ENCODE measurements around the gene TMEM125.

Gene TMEM125

GRCh38 chr1:43252225-43252624, 17.6 kb upstream of the TMEM125 start:
- TF ChIP-seq EP300 (IDR thresholded peaks at IDR 0.05; ENCODE audit: borderline replicate concordance) (no peak), NFIC (IDR thresholded peaks at IDR 0.05) (no peak), EGR1 (IDR thresholded peaks at IDR 0.05) (no peak), USF1 (IDR thresholded peaks at IDR 0.05) (no peak), REST (IDR thresholded peaks at IDR 0.05; ENCODE audit: low read depth) (no peak), CREB1 (IDR thresholded peaks at IDR 0.05; ENCODE audit: low read depth) (no peak), MAX (IDR thresholded peaks at IDR 0.05) (no peak), FOXM1 (IDR thresholded peaks at IDR 0.05; ENCODE audit: borderline replicate concordance, low read depth) (no peak), YY1 (IDR thresholded peaks at IDR 0.05; ENCODE audit: low read depth) (no peak), TAF1 (IDR thresholded peaks at IDR 0.05; ENCODE audit: low read depth) (no peak), CEBPB (IDR thresholded peaks at IDR 0.05) (no peak), TCF12 (IDR thresholded peaks at IDR 0.05; ENCODE audit: low read depth) (no peak), ZBTB7A (IDR thresholded peaks at IDR 0.05; ENCODE audit: low read depth) (no peak), RAD21 (IDR thresholded peaks at IDR 0.05; ENCODE audit: low read depth) (no peak)

- no peak for TF ChIP-seq EGR1 (IDR thresholded peaks at IDR 0.05)
- no peak for TF ChIP-seq REST (IDR thresholded peaks at IDR 0.05; ENCODE audit: low read depth)
- TF ChIP-seq CEBPB (IDR thresholded peaks at IDR 0.05) = no peak
- no peak for TF ChIP-seq USF1 (IDR thresholded peaks at IDR 0.05)
- no peak for TF ChIP-seq ZBTB7A (IDR thresholded peaks at IDR 0.05; ENCODE audit: low read depth)
- no peak for TF ChIP-seq NFIC (IDR thresholded peaks at IDR 0.05)
- no peak for TF ChIP-seq TCF12 (IDR thresholded peaks at IDR 0.05; ENCODE audit: low read depth)
- no peak for TF ChIP-seq FOXM1 (IDR thresholded peaks at IDR 0.05; ENCODE audit: borderline replicate concordance, low read depth)
Observed at GRCh38 chr1:43253173-43253572, 16.6 kb upstream of the TMEM125 start.

GRCh38 chr1:43253876-43254275, 15.9 kb upstream of the TMEM125 start:
- TF ChIP-seq EP300 (IDR thresholded peaks at IDR 0.05; ENCODE audit: borderline replicate concordance) = no peak
- no peak for TF ChIP-seq REST (IDR thresholded peaks at IDR 0.05; ENCODE audit: low read depth)
- TF ChIP-seq FOXM1 (IDR thresholded peaks at IDR 0.05; ENCODE audit: borderline replicate concordance, low read depth) = no peak
- TF ChIP-seq ZBTB7A (IDR thresholded peaks at IDR 0.05; ENCODE audit: low read depth) = no peak
- no peak for TF ChIP-seq TAF1 (IDR thresholded peaks at IDR 0.05; ENCODE audit: low read depth)

- TF ChIP-seq NFIC (IDR thresholded peaks at IDR 0.05) = no peak
- no peak for TF ChIP-seq MAX (IDR thresholded peaks at IDR 0.05)
Observed at GRCh38 chr1:43255438-43256210, 14.2 kb upstream of the TMEM125 start.
